GM12878 (cell line): ENCODE results near the gene PGA3. TPM values are rescaled to one million over a fixed set of nuclear protein-coding genes. Genes with fewer than 3 reads are reported as not detected.

Source experiments
- ATF7 ChIP-seq: fragments of 450-650 bp; IDR thresholded peaks from 2 replicates; pipeline ENCODE4 v1.6.1; 2016; ENCODE audit warnings: low read depth, mild to moderate bottlenecking
- BCL11A ChIP-seq: IDR thresholded peaks from 2 replicates; pipeline ENCODE4 v1.6.1; 2011; ENCODE audit warnings: low read depth, low read length
- CBFB ChIP-seq: IDR thresholded peaks from 2 replicates; pipeline ENCODE4 v1.6.1; 2016; ENCODE audit warnings: antibody characterized with exemption, low read depth
- CBX5 ChIP-seq: sonication (generic); IDR thresholded peaks from 2 replicates; pipeline ENCODE4 v1.6.1; 2016; ENCODE audit warnings: low read depth, moderate library complexity, mild to moderate bottlenecking, inconsistent platforms
- CHD4 ChIP-seq: fragments of 200-600 bp; sonication (generic); IDR thresholded peaks from 2 replicates; pipeline ENCODE4 v1.6.1; 2016; ENCODE audit warnings: mild to moderate bottlenecking
- FOXK2 ChIP-seq: fragments of 450-650 bp; IDR thresholded peaks from 2 replicates; pipeline ENCODE4 v1.6.1; 2017; ENCODE audit warnings: mild to moderate bottlenecking, moderate library complexity
- GABPA ChIP-seq: IDR thresholded peaks from 2 replicates; pipeline ENCODE4 v1.6.1; 2014; ENCODE audit warnings: antibody characterized with exemption, low read depth, mild to moderate bottlenecking, inconsistent platforms
- IKZF1 ChIP-seq: fragments of 450-650 bp; conservative IDR thresholded peaks from 2 replicates; pipeline ENCODE4 v1.6.1; 2017; ENCODE audit warnings: antibody characterized with exemption, mild to moderate bottlenecking
- IKZF2 ChIP-seq, 2 experiments: fragments of 450-650 bp; IDR thresholded peaks; 2 replicates each; pipeline ENCODE4 v1.6.1; 2017; ENCODE audit warnings: mild to moderate bottlenecking in 2 of 2, moderate library complexity in 2 of 2
- KDM1A ChIP-seq: fragments of 200-600 bp; sonication (generic); IDR thresholded peaks from 2 replicates; pipeline ENCODE4 v1.6.1; 2016; ENCODE audit warnings: borderline replicate concordance
- MXI1 ChIP-seq: fragments of 150-350 bp; IDR thresholded peaks from 2 replicates; pipeline ENCODE4 v1.6.1; 2011; ENCODE audit warnings: low read depth, mild to moderate bottlenecking, inconsistent platforms, low read length, improper control_type of control experiment
- MYB ChIP-seq: fragments of 150-350 bp; IDR thresholded peaks from 2 replicates; pipeline ENCODE4 v1.6.1; 2014; ENCODE audit warnings: mild to moderate bottlenecking, low read depth, low read length, borderline replicate concordance
- NR2C2 ChIP-seq: IDR thresholded peaks from 2 replicates; pipeline ENCODE4 v1.6.1; 2011; ENCODE audit warnings: borderline replicate concordance, low read depth; ENCODE audit not compliant: control insufficient read depth, insufficient read length
- POLR2AphosphoS5 ChIP-seq: IDR thresholded peaks from 2 replicates; pipeline ENCODE4 v1.6.1; 2011; ENCODE audit warnings: mild to moderate bottlenecking, low read length, inconsistent platforms
- RAD21 ChIP-seq: IDR thresholded peaks from 2 replicates; pipeline ENCODE4 v1.6.1; 2011; ENCODE audit warnings: mild to moderate bottlenecking, low read depth, low read length, moderate library complexity; ENCODE audit not compliant: insufficient read depth
- YY1 ChIP-seq: IDR thresholded peaks from 2 replicates; pipeline ENCODE4 v1.6.1; 2011; ENCODE audit warnings: low read depth, mild to moderate bottlenecking, low read length
- ZNF207 ChIP-seq: fragments of 450-650 bp; IDR thresholded peaks from 2 replicates; pipeline ENCODE4 v1.6.1; 2014; ENCODE audit warnings: antibody characterized with exemption, mild to moderate bottlenecking, borderline replicate concordance
- ZNF622 ChIP-seq: fragments of 450-650 bp; IDR thresholded peaks from 2 replicates; pipeline ENCODE4 v1.6.1; 2017; ENCODE audit warnings: mild to moderate bottlenecking, inconsistent platforms
- polyA plus RNA-seq, 11 experiments: library from polyadenylated mRNA; depleted of rRNA in 4 of 11; unstranded in 6 of 11; stranded (reverse) in 5 of 11; fragments of >200 nt; fragmentation: Nextera tagmentation in 4 of 11; fragmentation: Illumina TruSeq in 1 of 11; extraction: Ambion mirVana in 4 of 11; extraction: Trizol in 1 of 11; gene quantifications; 1 replicate in 1 of 11; 2 replicates in 10 of 11; pipeline versions ENCODE4 v1.2.1 to v1.2.3, GENCODE V29; 2011 to 2016; ENCODE audit warnings: inconsistent platforms in 2 of 11, missing spikeins in 2 of 11, low read depth in 1 of 11
- total RNA-seq, 4 experiments: library from RNA; depleted of rRNA in 3 of 4; stranded (reverse); fragments of >200 nt in 3 of 4; fragmentation: Illumina TruSeq in 1 of 4; extraction: Trizol in 1 of 4; gene quantifications; 2 replicates each; pipeline versions ENCODE4 v1.2.1 to v1.2.3, GENCODE V29; 2013 to 2021
- TF ChIP-seq, protein P1 (sequence below): fragments of 450-650 bp; IDR thresholded peaks from 2 replicates; pipeline ENCODE4 v1.6.1; 2017; ENCODE audit warnings: mild to moderate bottlenecking, moderate library complexity
- TF ChIP-seq, protein P2 (sequence below): fragments of 450-650 bp; IDR thresholded peaks from 2 replicates; pipeline ENCODE4 v1.6.1; 2017; ENCODE audit warnings: mild to moderate bottlenecking
- TF ChIP-seq, protein P3 (sequence below): IDR thresholded peaks from 2 replicates; pipeline ENCODE4 v1.6.1; 2011; ENCODE audit warnings: mild to moderate bottlenecking, low read depth, low read length, moderate library complexity; ENCODE audit not compliant: insufficient replicate concordance
- TF ChIP-seq, protein P4 (sequence below): IDR thresholded peaks from 2 replicates; pipeline ENCODE4 v1.6.1; 2011; ENCODE audit warnings: low read depth, mild to moderate bottlenecking, low read length, moderate library complexity, borderline replicate concordance; ENCODE audit errors: extremely low read depth

Gene PGA3
- total and polyA plus RNA-seq, 10 of the 15 experiments (the other 5 are each of a cell fraction or from before 2014, with no cell fraction given), result not detected

DNA sequence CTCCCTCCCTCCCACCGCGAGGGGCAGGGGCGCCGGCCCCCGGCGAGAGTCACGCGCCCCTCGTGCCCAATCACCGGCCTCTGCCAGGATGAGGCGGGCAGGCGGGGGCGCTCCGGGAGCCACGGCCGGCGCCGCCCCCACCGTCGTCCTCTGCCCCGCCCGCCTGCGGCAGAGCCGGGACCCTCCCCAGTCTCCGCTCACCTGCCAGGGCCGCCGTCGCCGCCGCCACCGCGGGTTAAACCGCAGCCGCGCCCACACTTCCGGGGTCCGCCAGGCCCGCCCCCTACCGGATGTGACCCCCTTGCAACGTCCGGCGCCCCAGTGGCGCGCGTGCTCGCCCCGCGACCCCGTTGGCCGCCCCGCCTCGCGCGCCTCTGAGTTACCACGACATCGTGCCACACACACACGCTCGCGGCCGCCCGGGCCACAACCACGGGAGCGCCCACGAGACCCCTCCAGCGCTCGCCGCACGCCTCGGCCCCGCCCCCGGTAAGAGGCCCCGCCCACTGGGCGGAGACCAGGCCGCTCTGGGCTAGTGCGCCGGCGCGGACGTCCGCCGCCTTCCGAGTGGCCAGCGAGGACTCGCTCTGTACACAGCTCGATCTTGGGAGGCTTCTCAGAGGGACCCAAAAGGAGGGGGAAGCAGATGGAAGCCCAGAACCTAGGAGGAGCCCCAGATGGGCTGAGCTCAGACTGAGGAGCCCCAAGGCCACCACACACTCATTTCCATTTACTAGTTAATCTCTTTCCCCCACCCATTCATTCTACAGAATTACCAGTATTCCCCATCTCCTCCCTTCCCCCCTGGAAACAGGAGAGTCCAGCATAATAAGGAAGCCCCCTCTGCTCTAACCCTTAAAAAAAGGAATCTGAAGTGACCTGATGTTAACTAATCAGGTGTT, 41.9 kb upstream of the PGA3 start, which contains the start of gene VPS37C (continued):
- TF ChIP-seq, protein P1, sequence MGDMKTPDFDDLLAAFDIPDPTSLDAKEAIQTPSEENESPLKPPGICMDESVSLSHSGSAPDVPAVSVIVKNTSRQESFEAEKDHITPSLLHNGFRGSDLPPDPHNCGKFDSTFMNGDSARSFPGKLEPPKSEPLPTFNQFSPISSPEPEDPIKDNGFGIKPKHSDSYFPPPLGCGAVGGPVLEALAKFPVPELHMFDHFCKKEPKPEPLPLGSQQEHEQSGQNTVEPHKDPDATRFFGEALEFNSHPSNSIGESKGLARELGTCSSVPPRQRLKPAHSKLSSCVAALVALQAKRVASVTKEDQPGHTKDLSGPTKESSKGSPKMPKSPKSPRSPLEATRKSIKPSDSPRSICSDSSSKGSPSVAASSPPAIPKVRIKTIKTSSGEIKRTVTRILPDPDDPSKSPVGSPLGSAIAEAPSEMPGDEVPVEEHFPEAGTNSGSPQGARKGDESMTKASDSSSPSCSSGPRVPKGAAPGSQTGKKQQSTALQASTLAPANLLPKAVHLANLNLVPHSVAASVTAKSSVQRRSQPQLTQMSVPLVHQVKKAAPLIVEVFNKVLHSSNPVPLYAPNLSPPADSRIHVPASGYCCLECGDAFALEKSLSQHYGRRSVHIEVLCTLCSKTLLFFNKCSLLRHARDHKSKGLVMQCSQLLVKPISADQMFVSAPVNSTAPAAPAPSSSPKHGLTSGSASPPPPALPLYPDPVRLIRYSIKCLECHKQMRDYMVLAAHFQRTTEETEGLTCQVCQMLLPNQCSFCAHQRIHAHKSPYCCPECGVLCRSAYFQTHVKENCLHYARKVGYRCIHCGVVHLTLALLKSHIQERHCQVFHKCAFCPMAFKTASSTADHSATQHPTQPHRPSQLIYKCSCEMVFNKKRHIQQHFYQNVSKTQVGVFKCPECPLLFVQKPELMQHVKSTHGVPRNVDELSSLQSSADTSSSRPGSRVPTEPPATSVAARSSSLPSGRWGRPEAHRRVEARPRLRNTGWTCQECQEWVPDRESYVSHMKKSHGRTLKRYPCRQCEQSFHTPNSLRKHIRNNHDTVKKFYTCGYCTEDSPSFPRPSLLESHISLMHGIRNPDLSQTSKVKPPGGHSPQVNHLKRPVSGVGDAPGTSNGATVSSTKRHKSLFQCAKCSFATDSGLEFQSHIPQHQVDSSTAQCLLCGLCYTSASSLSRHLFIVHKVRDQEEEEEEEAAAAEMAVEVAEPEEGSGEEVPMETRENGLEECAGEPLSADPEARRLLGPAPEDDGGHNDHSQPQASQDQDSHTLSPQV, result 0 out of 2 replicates have a peak, but pooled peaks have one; percentile 32
- TF ChIP-seq IKZF2 (IDR thresholded peaks at IDR 0.05) (no peak), FOXK2 (peak; percentile 78), CBFB (0 out of 2 replicates have a peak, but pooled peaks have one; percentile 15), MXI1 (0 out of 2 replicates have a peak, but pooled peaks have one; percentile 43), IKZF1 (peak; percentile 94), ZNF622 (no peak), MYB (no peak), RAD21 (no peak), ZNF207 (peak; percentile 93), ATF7 (peak; percentile 79), CHD4 (no peak), KDM1A (no peak), YY1 (peak; percentile 43; the same call in 1 of the 2 replicates), BCL11A (0 out of 2 replicates have a peak, but pooled peaks have one; percentile 16), CBX5 (no peak), NR2C2 (no peak), GABPA (peak; percentile 80), POLR2AphosphoS5 (peak; percentile 84)
- TF ChIP-seq, protein P2, sequence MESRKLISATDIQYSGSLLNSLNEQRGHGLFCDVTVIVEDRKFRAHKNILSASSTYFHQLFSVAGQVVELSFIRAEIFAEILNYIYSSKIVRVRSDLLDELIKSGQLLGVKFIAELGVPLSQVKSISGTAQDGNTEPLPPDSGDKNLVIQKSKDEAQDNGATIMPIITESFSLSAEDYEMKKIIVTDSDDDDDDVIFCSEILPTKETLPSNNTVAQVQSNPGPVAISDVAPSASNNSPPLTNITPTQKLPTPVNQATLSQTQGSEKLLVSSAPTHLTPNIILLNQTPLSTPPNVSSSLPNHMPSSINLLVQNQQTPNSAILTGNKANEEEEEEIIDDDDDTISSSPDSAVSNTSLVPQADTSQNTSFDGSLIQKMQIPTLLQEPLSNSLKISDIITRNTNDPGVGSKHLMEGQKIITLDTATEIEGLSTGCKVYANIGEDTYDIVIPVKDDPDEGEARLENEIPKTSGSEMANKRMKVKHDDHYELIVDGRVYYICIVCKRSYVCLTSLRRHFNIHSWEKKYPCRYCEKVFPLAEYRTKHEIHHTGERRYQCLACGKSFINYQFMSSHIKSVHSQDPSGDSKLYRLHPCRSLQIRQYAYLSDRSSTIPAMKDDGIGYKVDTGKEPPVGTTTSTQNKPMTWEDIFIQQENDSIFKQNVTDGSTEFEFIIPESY, result peak; percentile 56; the same call in 1 of the 2 replicates
- TF ChIP-seq, protein P3, sequence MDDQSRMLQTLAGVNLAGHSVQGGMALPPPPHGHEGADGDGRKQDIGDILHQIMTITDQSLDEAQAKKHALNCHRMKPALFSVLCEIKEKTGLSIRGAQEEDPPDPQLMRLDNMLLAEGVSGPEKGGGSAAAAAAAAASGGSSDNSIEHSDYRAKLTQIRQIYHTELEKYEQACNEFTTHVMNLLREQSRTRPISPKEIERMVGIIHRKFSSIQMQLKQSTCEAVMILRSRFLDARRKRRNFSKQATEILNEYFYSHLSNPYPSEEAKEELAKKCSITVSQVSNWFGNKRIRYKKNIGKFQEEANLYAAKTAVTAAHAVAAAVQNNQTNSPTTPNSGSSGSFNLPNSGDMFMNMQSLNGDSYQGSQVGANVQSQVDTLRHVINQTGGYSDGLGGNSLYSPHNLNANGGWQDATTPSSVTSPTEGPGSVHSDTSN, result no peak
- TF ChIP-seq, protein P4, sequence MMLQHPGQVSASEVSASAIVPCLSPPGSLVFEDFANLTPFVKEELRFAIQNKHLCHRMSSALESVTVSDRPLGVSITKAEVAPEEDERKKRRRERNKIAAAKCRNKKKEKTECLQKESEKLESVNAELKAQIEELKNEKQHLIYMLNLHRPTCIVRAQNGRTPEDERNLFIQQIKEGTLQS, result peak; percentile 63; the same call in 1 of the 2 replicates
